Measurements from ENCODE around the gene SLC25A33.
"Not testable (repeated sequence)": the region's sequence is repeated elsewhere in the genome, so short reads cannot be mapped to it uniquely, and the experiment has no call there.

SLC25A33 gene

GRCh38 chr1:9539165-9539828 lies at the start of gene SLC25A33:
TSS of gene SLC25A33 (plus strand) at chr1:9539465. CDS start at chr1:9539692, 227 bp downstream.
- Histone ChIP-seq H3K9ac (ENCODE audit: low read length) (peak within 1 kb of the TSS; percentile 56), H3K4me1 (ENCODE audit: control insufficient read depth, insufficient read depth, low read length) (no peaks in the 10 kb centered on the region)

GRCh38 chr1:9490605-9491339 lies 48.5 kb upstream of the SLC25A33 start:
- H3K27me3 ChIP-seq (ENCODE audit: control insufficient read depth, insufficient read depth, low read length): no peaks in the 10 kb centered on the region
- H3K9ac ChIP-seq (ENCODE audit: low read length): no peak overlapping the region
- no peak overlapping the region for H3K4me3 ChIP-seq (ENCODE audit: low read length)
- no peak overlapping the region for H3K27ac ChIP-seq (ENCODE audit: low read depth, low read length)
- H3K36me3 ChIP-seq (ENCODE audit: control insufficient read depth, insufficient read depth, low read length): no peaks in the 10 kb centered on the region
- no peaks in the 10 kb centered on the region for H3K4me1 ChIP-seq (ENCODE audit: control insufficient read depth, insufficient read depth, low read length)

More at GRCh38 chr1:9539165-9539828, at the start of gene SLC25A33:
- Histone ChIP-seq H3K4me3 (ENCODE audit: low read length) (peak within 1 kb of the TSS; percentile 84), H3K36me3 (ENCODE audit: control insufficient read depth, insufficient read depth, low read length) (no peaks in the 10 kb centered on the region), H3K27me3 (ENCODE audit: control insufficient read depth, insufficient read depth, low read length) (no peaks in the 10 kb centered on the region), H3K27ac (ENCODE audit: low read depth, low read length) (peak within 1 kb of the TSS; percentile 84)

GRCh38 chr1:9493326-9493725 lies 45.9 kb upstream of the SLC25A33 start:
- H3K4me3 ChIP-seq (ENCODE audit: low read length): no peak overlapping the region
- no peak overlapping the region for H3K27ac ChIP-seq (ENCODE audit: low read depth, low read length)
- no peak overlapping the region for H3K9ac ChIP-seq (ENCODE audit: low read length)
- no peaks in the 10 kb centered on the region for H3K27me3 ChIP-seq (ENCODE audit: control insufficient read depth, insufficient read depth, low read length)
- H3K4me1 ChIP-seq (ENCODE audit: control insufficient read depth, insufficient read depth, low read length): no peaks in the 10 kb centered on the region
- no peaks in the 10 kb centered on the region for H3K36me3 ChIP-seq (ENCODE audit: control insufficient read depth, insufficient read depth, low read length)

- no peak overlapping the region for H3K27ac ChIP-seq (ENCODE audit: low read depth, low read length)
- H3K4me3 ChIP-seq (ENCODE audit: low read length): peak overlapping the region; percentile 17
- H3K36me3 ChIP-seq (ENCODE audit: control insufficient read depth, insufficient read depth, low read length): no peaks in the 10 kb centered on the region
- no peak overlapping the region for H3K9ac ChIP-seq (ENCODE audit: low read length)
- no peaks in the 10 kb centered on the region for H3K4me1 ChIP-seq (ENCODE audit: control insufficient read depth, insufficient read depth, low read length)
- no peaks in the 10 kb centered on the region for H3K27me3 ChIP-seq (ENCODE audit: control insufficient read depth, insufficient read depth, low read length)
These were observed 44.1 kb upstream of the SLC25A33 start for GRCh38 chr1:9494936-9495758.

- Histone ChIP-seq H3K27ac (ENCODE audit: low read depth, low read length) (no peak overlapping the region), H3K36me3 (ENCODE audit: control insufficient read depth, insufficient read depth, low read length) (no peaks in the 10 kb centered on the region), H3K27me3 (ENCODE audit: control insufficient read depth, insufficient read depth, low read length) (no peaks in the 10 kb centered on the region), H3K4me1 (ENCODE audit: control insufficient read depth, insufficient read depth, low read length) (no peaks in the 10 kb centered on the region), H3K9ac (ENCODE audit: low read length) (no peak overlapping the region), H3K4me3 (ENCODE audit: low read length) (no peak overlapping the region)
These were observed 43.4 kb upstream of the SLC25A33 start for GRCh38 chr1:9495854-9496374.

GRCh38 chr1:9500756-9501754 lies 38.2 kb upstream of the SLC25A33 start:
- Histone ChIP-seq H3K36me3 (ENCODE audit: control insufficient read depth, insufficient read depth, low read length) (no peaks in the 10 kb centered on the region), H3K9ac (ENCODE audit: low read length) (no peak overlapping the region), H3K27me3 (ENCODE audit: control insufficient read depth, insufficient read depth, low read length) (no peaks in the 10 kb centered on the region), H3K4me1 (ENCODE audit: control insufficient read depth, insufficient read depth, low read length) (no peaks in the 10 kb centered on the region), H3K27ac (ENCODE audit: low read depth, low read length) (no peak overlapping the region), H3K4me3 (ENCODE audit: low read length) (no peak overlapping the region)

GRCh38 chr1:9503001-9503675 lies 36.1 kb upstream of the SLC25A33 start:
- Histone ChIP-seq H3K4me1 (ENCODE audit: control insufficient read depth, insufficient read depth, low read length) (no peaks in the 10 kb centered on the region), H3K4me3 (ENCODE audit: low read length) (no peak overlapping the region), H3K9ac (ENCODE audit: low read length) (no peak overlapping the region), H3K27me3 (ENCODE audit: control insufficient read depth, insufficient read depth, low read length) (no peaks in the 10 kb centered on the region), H3K36me3 (ENCODE audit: control insufficient read depth, insufficient read depth, low read length) (no peaks in the 10 kb centered on the region), H3K27ac (ENCODE audit: low read depth, low read length) (no peak overlapping the region)

GRCh38 chr1:9505143-9505542 lies 34.1 kb upstream of the SLC25A33 start:
- Histone ChIP-seq H3K27me3 (ENCODE audit: control insufficient read depth, insufficient read depth, low read length) (no peaks in the 10 kb centered on the region), H3K4me1 (ENCODE audit: control insufficient read depth, insufficient read depth, low read length) (no peaks in the 10 kb centered on the region), H3K27ac (ENCODE audit: low read depth, low read length) (no peak overlapping the region), H3K36me3 (ENCODE audit: control insufficient read depth, insufficient read depth, low read length) (no peaks in the 10 kb centered on the region), H3K9ac (ENCODE audit: low read length) (no peak overlapping the region), H3K4me3 (ENCODE audit: low read length) (no peak overlapping the region)

- H3K27ac ChIP-seq (ENCODE audit: low read depth, low read length): no peak overlapping the region
- no peaks in the 10 kb centered on the region for H3K4me1 ChIP-seq (ENCODE audit: control insufficient read depth, insufficient read depth, low read length)
- no peak overlapping the region for H3K4me3 ChIP-seq (ENCODE audit: low read length)
- no peak overlapping the region for H3K9ac ChIP-seq (ENCODE audit: low read length)
- no peaks in the 10 kb centered on the region for H3K27me3 ChIP-seq (ENCODE audit: control insufficient read depth, insufficient read depth, low read length)
- H3K36me3 ChIP-seq (ENCODE audit: control insufficient read depth, insufficient read depth, low read length): no peaks in the 10 kb centered on the region
These were observed 32.4 kb upstream of the SLC25A33 start for GRCh38 chr1:9506901-9507300.

- Histone ChIP-seq H3K4me1 (ENCODE audit: control insufficient read depth, insufficient read depth, low read length) (no peaks in the 10 kb centered on the region), H3K9ac (ENCODE audit: low read length) (no peak overlapping the region), H3K27ac (ENCODE audit: low read depth, low read length) (no peak overlapping the region), H3K4me3 (ENCODE audit: low read length) (no peak overlapping the region), H3K27me3 (ENCODE audit: control insufficient read depth, insufficient read depth, low read length) (no peaks in the 10 kb centered on the region), H3K36me3 (ENCODE audit: control insufficient read depth, insufficient read depth, low read length) (no peaks in the 10 kb centered on the region)
These were observed 29.1 kb upstream of the SLC25A33 start for GRCh38 chr1:9510130-9510529.

GRCh38 chr1:9515550-9515949 lies 23.7 kb upstream of the SLC25A33 start:
- H3K4me3 ChIP-seq (ENCODE audit: low read length); H3K4me1 ChIP-seq (ENCODE audit: control insufficient read depth, insufficient read depth, low read length); H3K9ac ChIP-seq (ENCODE audit: low read length); H3K27ac ChIP-seq (ENCODE audit: low read depth, low read length); H3K36me3 ChIP-seq (ENCODE audit: control insufficient read depth, insufficient read depth, low read length); H3K27me3 ChIP-seq (ENCODE audit: control insufficient read depth, insufficient read depth, low read length): not testable (repeated sequence)

Measured in rectal smooth muscle tissue (tissue), 1 donor.